ENCODE data around the gene BEX3.
"Not testable (repeated sequence)": the region's sequence is repeated elsewhere in the genome, so short reads cannot be mapped to it uniquely, and the experiment has no call there.

Gene BEX3

GRCh38 chrX:103376118-103376978 is at the start of gene BEX3:
Gene BEX3, plus strand, starts transcription at chrX:103376538. Its CDS starts 984 bp downstream, at chrX:103377522.
- DNase-seq (ENCODE audit: low read depth) = no peak

- no peak for DNase-seq (ENCODE audit: low read depth)
Measured at GRCh38 chrX:103329991-103330390, 46.3 kb upstream of the BEX3 start, which contains the start of gene TCEAL7. Gene TCEAL7, plus strand, starts transcription at chrX:103330239. Its CDS starts 1,165 bp downstream, at chrX:103331404.

- no peak for DNase-seq (ENCODE audit: low read depth)
Measured at GRCh38 chrX:103330681-103331288, 45.6 kb upstream of the BEX3 start.

GRCh38 chrX:103338663-103339062 is 37.7 kb upstream of the BEX3 start:
- DNase-seq (ENCODE audit: low read depth) = no peak

- DNase-seq (ENCODE audit: low read depth) = no peak
Measured at GRCh38 chrX:103343105-103343504, 33.2 kb upstream of the BEX3 start.

- no peak for DNase-seq (ENCODE audit: low read depth)
Measured at GRCh38 chrX:103344606-103345005, 31.7 kb upstream of the BEX3 start.

GRCh38 chrX:103347682-103348397 is 28.5 kb upstream of the BEX3 start:
- no peak for DNase-seq (ENCODE audit: low read depth)

GRCh38 chrX:103356130-103356798 is 20.1 kb upstream of the BEX3 start, which contains the start of gene TCEAL9:
Gene TCEAL9, plus strand, starts transcription at chrX:103356506. Its CDS starts 1,179 bp downstream, at chrX:103357685.
- DNase-seq (ENCODE audit: low read depth) = no peak

GRCh38 chrX:103356858-103357257 is 19.5 kb upstream of the BEX3 start:
- no peak for DNase-seq (ENCODE audit: low read depth)

- no peak for DNase-seq (ENCODE audit: low read depth)
Measured at GRCh38 chrX:103357871-103358270, 18.5 kb upstream of the BEX3 start.

GRCh38 chrX:103359605-103360004 is 16.7 kb upstream of the BEX3 start:
- not testable (repeated sequence) for DNase-seq (ENCODE audit: low read depth)

- no peak for DNase-seq (ENCODE audit: low read depth)
Measured at GRCh38 chrX:103360092-103360491, 16.2 kb upstream of the BEX3 start.

GRCh38 chrX:103360916-103361315 is 15.4 kb upstream of the BEX3 start:
- DNase-seq (ENCODE audit: low read depth) = no peak

GRCh38 chrX:103361798-103362197 is 14.5 kb upstream of the BEX3 start:
- no peak for DNase-seq (ENCODE audit: low read depth)

GRCh38 chrX:103362474-103362873 is 13.9 kb upstream of the BEX3 start:
- DNase-seq (ENCODE audit: low read depth) = no peak

GRCh38 chrX:103363046-103363445 is 13.3 kb upstream of the BEX3 start:
- DNase-seq (ENCODE audit: low read depth) = no peak

GRCh38 chrX:103367502-103367901 is 8.8 kb upstream of the BEX3 start:
- no peak for DNase-seq (ENCODE audit: low read depth)

- DNase-seq (ENCODE audit: low read depth) = no peak
Measured at GRCh38 chrX:103369479-103369878, 6.9 kb upstream of the BEX3 start.

- no peak for DNase-seq (ENCODE audit: low read depth)
Measured at GRCh38 chrX:103372886-103373285, 3.5 kb upstream of the BEX3 start.

- DNase-seq (ENCODE audit: low read depth) = no peak
Measured at GRCh38 chrX:103373581-103373980, 2.8 kb upstream of the BEX3 start.

GRCh38 chrX:103376979-103377324 is 614 bp downstream of the BEX3 start:
- no peak for DNase-seq (ENCODE audit: low read depth)

GRCh38 chrX:103378990-103379389 is 2.7 kb downstream of the BEX3 start:
- no peak for DNase-seq (ENCODE audit: low read depth)

Data from stimulated activated CD8-positive, alpha-beta memory T cell treated with anti-CD3 and anti-CD28 coated beads, Interleukin-7, amount 100 ng/mL, for 24 hours (primary cell).